D341Med (cell line): ENCODE data around the gene RELCH.

ENCODE experiments used
- DNase-seq: peaks from one replicate; pipeline ENCODE4 v3.0.0; 2012; ENCODE audit warnings: low spot score

The RELCH gene

GRCh38 chr18:62324917-62325805 is 138.1 kb downstream of the RELCH start, which contains the start of gene TNFRSF11A:
TNFRSF11A (plus strand) TSS chr18:62325310; CDS start chr18:62325353, 43 bp downstream.
- DNase-seq, result peak; percentile 98

GRCh38 chr18:62325806-62326645 is 139.0 kb downstream of the RELCH start:
- DNase-seq, result peak; percentile 75

GRCh38 chr18:62326646-62327348 is 139.7 kb downstream of the RELCH start:
- DNase-seq, result no peak

- no peak for DNase-seq
Observed at GRCh38 chr18:62327977-62328376, 140.9 kb downstream of the RELCH start.

- no peak for DNase-seq
Observed at GRCh38 chr18:62328586-62329525, 141.8 kb downstream of the RELCH start.

- no peak for DNase-seq
Observed at GRCh38 chr18:62329691-62330454, 142.8 kb downstream of the RELCH start.

- no peak for DNase-seq
Observed at GRCh38 chr18:62330650-62331049, 143.6 kb downstream of the RELCH start.

GRCh38 chr18:62331581-62332356 is 144.7 kb downstream of the RELCH start:
- no peak for DNase-seq

GRCh38 chr18:62332431-62332830 is 145.4 kb downstream of the RELCH start:
- DNase-seq, result no peak

GRCh38 chr18:62332964-62333695 is 146.1 kb downstream of the RELCH start:
- DNase-seq, result peak; percentile 76

- peak; percentile 74 for DNase-seq
Observed at GRCh38 chr18:62334120-62334519, 147.1 kb downstream of the RELCH start.

- DNase-seq, result no peak
Observed at GRCh38 chr18:62335494-62335893, 148.4 kb downstream of the RELCH start.

GRCh38 chr18:62336618-62337017 is 149.6 kb downstream of the RELCH start:
- DNase-seq, result no peak

GRCh38 chr18:62337336-62337735 is 150.3 kb downstream of the RELCH start:
- no peak for DNase-seq

GRCh38 chr18:62338446-62339105 is 151.5 kb downstream of the RELCH start:
- no peak for DNase-seq

- DNase-seq, result no peak
Observed at GRCh38 chr18:62339106-62339988, 152.3 kb downstream of the RELCH start.

GRCh38 chr18:62340996-62341395 is 153.9 kb downstream of the RELCH start:
- DNase-seq, result no peak
